ENCODE results near the gene SGPL1. TPM values are rescaled to one million over a fixed set of nuclear protein-coding genes. Genes with fewer than 3 reads are reported as not detected.

Gene SGPL1
- total RNA-seq, 4 donors from 2014 or later: 24.9 to 65.4 (median 61.3) TPM

GRCh38 chr10:70912556-70912955 is 96.8 kb downstream of the SGPL1 start:
- Histone ChIP-seq H3K27ac (no peak overlapping the region), H3K4me1 (peaks cover 0 to 8% (median 4%) of the 10 kb centered on the region in 4 donors), H3K27me3 (no peaks in the 10 kb centered on the region), H3K36me3 (no peaks in the 10 kb centered on the region), H3K4me3 (no peak overlapping the region), H3K9me3 (no peaks in the 10 kb centered on the region)
- 80% methylated on average over 5 of the region's 5 CpGs; no CpG with 5 or more reads in 1 of the 2 donors for WGBS, 2 donors (ENCODE audit: low coverage in 1 of 2)
- TF ChIP-seq EP300 (IDR thresholded peaks at IDR 0.05; ENCODE audit: low read depth) (no peak), CTCF (IDR thresholded peaks at IDR 0.05) (no peak), POLR2A (IDR thresholded peaks at IDR 0.05) (no peak), POLR2AphosphoS5 (IDR thresholded peaks at IDR 0.05) (no peak)
- no peak for DNase-seq
- in situ Hi-C loops (cut with MboI; ENCODE audit: low pct_ligation_motif_present in 1 of 4, low pct_unique_long_range_greater_than_20kb in 1 of 4, low sequenced_read_pairs in 3 of 4) (no loop called here), intact Hi-C loops (cut with DNase I; ENCODE audit: low total_unique reads) (no loop called here)

- in situ Hi-C loops (cut with MboI; ENCODE audit: low pct_ligation_motif_present in 1 of 4, low pct_unique_long_range_greater_than_20kb in 1 of 4, low sequenced_read_pairs in 3 of 4) (no loop called here), intact Hi-C loops (cut with DNase I; ENCODE audit: low total_unique reads) (no loop called here)
- Histone ChIP-seq H3K27me3 (no peaks in the 10 kb centered on the region), H3K4me1 (peaks cover 0 to under 1% (median under 1%) of the 10 kb centered on the region in 4 donors), H3K4me3 (no peak overlapping the region), H3K36me3 (no peaks in the 10 kb centered on the region), H3K9me3 (no peaks in the 10 kb centered on the region), H3K27ac (no peak overlapping the region)
- no peak for DNase-seq
- TF ChIP-seq EP300 (IDR thresholded peaks at IDR 0.05; ENCODE audit: low read depth): no peak
- TF ChIP-seq CTCF (IDR thresholded peaks at IDR 0.05): no peak
- TF ChIP-seq POLR2AphosphoS5 (IDR thresholded peaks at IDR 0.05): no peak
- no peak for TF ChIP-seq POLR2A (IDR thresholded peaks at IDR 0.05)
- WGBS, 2 donors (ENCODE audit: low coverage in 1 of 2): 54 to 72% methylated on average over 3 to 6 of the region's 6 CpGs
Measured at GRCh38 chr10:70913191-70913892, 97.6 kb downstream of the SGPL1 start.

GRCh38 chr10:70913893-70914240 is 98.1 kb downstream of the SGPL1 start:
- H3K9me3 ChIP-seq: no peaks in the 10 kb centered on the region
- intact Hi-C loops (cut with DNase I; ENCODE audit: low total_unique reads): no loop called here
- H3K27ac ChIP-seq: no peak overlapping the region
- no peak for DNase-seq
- H3K27me3 ChIP-seq: no peaks in the 10 kb centered on the region
- TF ChIP-seq POLR2A (IDR thresholded peaks at IDR 0.05) (no peak), CTCF (IDR thresholded peaks at IDR 0.05) (no peak), EP300 (IDR thresholded peaks at IDR 0.05; ENCODE audit: low read depth) (no peak), POLR2AphosphoS5 (IDR thresholded peaks at IDR 0.05) (no peak)
- H3K4me1 ChIP-seq: no peaks in the 10 kb centered on the region
- H3K4me3 ChIP-seq: no peak overlapping the region
- in situ Hi-C loops (cut with MboI; ENCODE audit: low pct_ligation_motif_present in 1 of 4, low pct_unique_long_range_greater_than_20kb in 1 of 4, low sequenced_read_pairs in 3 of 4): no loop called here
- H3K36me3 ChIP-seq: no peaks in the 10 kb centered on the region
- 78% methylated on average over 3 of the region's 3 CpGs; no CpG with 5 or more reads in 1 of the 2 donors for WGBS, 2 donors (ENCODE audit: low coverage in 1 of 2)

- WGBS, 2 donors (ENCODE audit: low coverage in 1 of 2): 70% methylated on average over 10 of the region's 10 CpGs; no CpG with 5 or more reads in 1 of the 2 donors
- intact Hi-C loops (cut with DNase I; ENCODE audit: low total_unique reads): no loop called here
- H3K4me3 ChIP-seq: no peak overlapping the region
- H3K27me3 ChIP-seq: no peaks in the 10 kb centered on the region
- in situ Hi-C loops (cut with MboI; ENCODE audit: low pct_ligation_motif_present in 1 of 4, low pct_unique_long_range_greater_than_20kb in 1 of 4, low sequenced_read_pairs in 3 of 4): no loop called here
- no peaks in the 10 kb centered on the region for H3K4me1 ChIP-seq
- H3K27ac ChIP-seq: no peak overlapping the region
- no peak for DNase-seq
- no peaks in the 10 kb centered on the region for H3K36me3 ChIP-seq
- no peak for TF ChIP-seq EP300 (IDR thresholded peaks at IDR 0.05; ENCODE audit: low read depth)
- no peak for TF ChIP-seq POLR2A (IDR thresholded peaks at IDR 0.05)
- TF ChIP-seq POLR2AphosphoS5 (IDR thresholded peaks at IDR 0.05): no peak
- no peak for TF ChIP-seq CTCF (IDR thresholded peaks at IDR 0.05)
- H3K9me3 ChIP-seq: no peaks in the 10 kb centered on the region
Measured at GRCh38 chr10:70914316-70914864, 98.6 kb downstream of the SGPL1 start.
